ENCODE measurements around the gene MOB3C.
A peak's percentile ranks its signal among the peaks of the same experiment; 100 is the strongest.

MOB3C gene

GRCh38 chr1:46603481-46603857, 13.1 kb downstream of the MOB3C start:
- H3K4me1 Mint-ChIP-seq, result peaks cover 64% of the 10 kb centered on the region
- ATAC-seq, result peak; percentile 11
- no peaks in the 10 kb centered on the region for H3K9me3 Mint-ChIP-seq
- H3K27ac Mint-ChIP-seq, result peak overlapping the region; percentile 79 to 84
- H3K27me3 Mint-ChIP-seq, result no peaks in the 10 kb centered on the region
- no peak for DNase-seq
- H3K4me3 Mint-ChIP-seq, result peak overlapping the region; percentile 88 to 92

GRCh38 chr1:46601257-46602007, 15.2 kb downstream of the MOB3C start:
- H3K4me3 Mint-ChIP-seq, result no peak overlapping the region
- ATAC-seq (no peak), DNase-seq (no peak)
- no peaks in the 10 kb centered on the region for H3K9me3 Mint-ChIP-seq
- peaks cover 60% of the 10 kb centered on the region for H3K4me1 Mint-ChIP-seq
- no peak overlapping the region for H3K27ac Mint-ChIP-seq
- H3K27me3 Mint-ChIP-seq, result no peaks in the 10 kb centered on the region

DNA sequence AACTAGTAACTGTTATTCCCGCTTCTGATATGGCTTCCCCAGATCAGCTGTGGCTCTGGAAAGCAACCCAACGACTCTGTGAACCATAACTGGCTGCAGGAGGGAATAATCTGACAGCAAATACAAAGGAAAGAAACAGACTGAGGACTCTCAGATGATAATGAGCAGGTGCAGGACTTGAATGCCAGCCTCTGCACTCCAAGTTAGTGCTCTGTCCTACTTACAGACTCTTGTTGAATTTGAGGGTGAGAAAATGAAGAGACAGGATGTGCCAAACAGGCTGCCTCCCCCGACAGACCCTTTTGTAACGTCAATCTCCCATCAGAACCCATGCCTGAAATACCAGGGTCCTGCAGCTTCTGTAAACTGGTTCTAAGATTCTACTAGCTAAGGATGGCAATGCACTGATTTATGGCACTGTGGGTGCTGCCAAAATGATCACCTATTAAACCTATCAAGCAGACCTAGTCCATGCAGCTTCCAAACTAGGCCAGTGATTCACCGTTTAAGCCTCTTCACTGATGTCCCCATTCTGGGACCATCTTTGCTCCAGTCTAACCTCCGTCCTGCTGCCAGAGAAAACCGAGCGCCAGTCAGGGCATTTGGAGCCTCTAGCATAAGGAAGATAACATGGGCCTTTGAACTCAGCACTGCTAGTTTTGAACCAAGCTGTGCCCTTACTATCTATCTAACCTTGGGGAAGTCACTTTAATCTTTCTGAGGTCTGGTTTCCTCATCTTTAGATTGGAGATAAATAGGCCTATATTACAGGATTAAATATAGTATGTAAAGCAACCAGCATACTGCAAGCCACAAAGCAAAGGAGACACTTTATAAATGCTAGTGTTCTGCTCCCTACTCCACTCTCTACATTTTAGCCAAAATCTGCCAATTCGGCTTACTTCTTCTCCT, 17.3 kb downstream of the MOB3C start:
- Mint-ChIP-seq H3K4me3 (no peak overlapping the region), H3K4me1 (peaks cover 56% of the 10 kb centered on the region), H3K27ac (no peak overlapping the region), H3K9me3 (no peaks in the 10 kb centered on the region), H3K27me3 (no peaks in the 10 kb centered on the region)
- DNase-seq, result no peak
- ATAC-seq, result no peak

- DNase-seq (no peak), ATAC-seq (no peak)
- no peaks in the 10 kb centered on the region for H3K9me3 Mint-ChIP-seq
- no peaks in the 10 kb centered on the region for H3K27me3 Mint-ChIP-seq
- H3K4me3 Mint-ChIP-seq, result no peak overlapping the region
- H3K4me1 Mint-ChIP-seq, result peaks cover 39% of the 10 kb centered on the region
- no peak overlapping the region for H3K27ac Mint-ChIP-seq
These were observed 19.8 kb downstream of the MOB3C start for GRCh38 chr1:46596846-46597245.

GRCh38 chr1:46596036-46596435, 20.6 kb downstream of the MOB3C start:
- H3K9me3 Mint-ChIP-seq, result no peaks in the 10 kb centered on the region
- no peak overlapping the region for H3K27ac Mint-ChIP-seq
- peaks cover 41% of the 10 kb centered on the region for H3K4me1 Mint-ChIP-seq
- DNase-seq (no peak), ATAC-seq (no peak)
- H3K27me3 Mint-ChIP-seq, result no peaks in the 10 kb centered on the region
- no peak overlapping the region for H3K4me3 Mint-ChIP-seq

DNA sequence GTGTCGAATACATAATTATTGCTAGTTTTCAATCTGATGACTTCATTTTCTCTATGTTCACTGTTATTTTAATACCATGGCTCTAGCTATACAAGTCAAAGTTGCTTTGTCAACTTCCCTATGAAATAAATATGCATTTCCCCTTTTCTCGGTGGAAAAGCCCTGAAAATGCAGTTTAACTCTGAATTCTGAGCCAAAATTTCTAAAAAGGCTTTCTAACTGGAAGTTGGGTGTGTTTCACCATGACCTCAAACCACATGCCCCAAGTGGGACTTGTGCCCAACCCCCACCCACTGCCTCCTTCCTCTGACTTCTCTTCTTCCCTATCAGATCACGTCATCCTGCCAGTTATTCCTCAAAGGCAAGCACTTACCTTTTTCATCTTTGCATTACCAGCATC, 21.5 kb downstream of the MOB3C start:
- no peak overlapping the region for H3K27ac Mint-ChIP-seq
- peak overlapping the region in 1 of 2 donors; percentile 3 for H3K4me3 Mint-ChIP-seq
- H3K4me1 Mint-ChIP-seq, result peaks cover 37% of the 10 kb centered on the region
- ATAC-seq, result no peak
- no peaks in the 10 kb centered on the region for H3K9me3 Mint-ChIP-seq
- DNase-seq, result no peak
- H3K27me3 Mint-ChIP-seq, result no peaks in the 10 kb centered on the region

GRCh38 chr1:46594063-46594462, 22.5 kb downstream of the MOB3C start:
- Mint-ChIP-seq H3K27me3 (no peaks in the 10 kb centered on the region), H3K4me3 (no peak overlapping the region), H3K27ac (no peak overlapping the region), H3K4me1 (peaks cover 26% of the 10 kb centered on the region), H3K9me3 (no peaks in the 10 kb centered on the region)
- ATAC-seq (no peak), DNase-seq (no peak)

GRCh38 chr1:46592823-46593222, 23.8 kb downstream of the MOB3C start:
- H3K4me3 Mint-ChIP-seq, result no peak overlapping the region
- no peaks in the 10 kb centered on the region for H3K9me3 Mint-ChIP-seq
- no peak for ATAC-seq
- no peaks in the 10 kb centered on the region for H3K27me3 Mint-ChIP-seq
- peak overlapping the region in 1 of 2 donors; percentile 2 for H3K27ac Mint-ChIP-seq
- peaks cover 24% of the 10 kb centered on the region for H3K4me1 Mint-ChIP-seq
- no peak for DNase-seq

- DNase-seq (no peak), ATAC-seq (no peak)
- no peaks in the 10 kb centered on the region for H3K27me3 Mint-ChIP-seq
- H3K4me3 Mint-ChIP-seq, result no peak overlapping the region
- no peak overlapping the region for H3K27ac Mint-ChIP-seq
- no peaks in the 10 kb centered on the region for H3K9me3 Mint-ChIP-seq
- H3K4me1 Mint-ChIP-seq, result peaks cover 11% of the 10 kb centered on the region
These were observed 27.1 kb downstream of the MOB3C start for GRCh38 chr1:46589529-46589928.

GRCh38 chr1:46587069-46587468, 29.5 kb downstream of the MOB3C start:
- no peak overlapping the region for H3K4me3 Mint-ChIP-seq

DNA sequence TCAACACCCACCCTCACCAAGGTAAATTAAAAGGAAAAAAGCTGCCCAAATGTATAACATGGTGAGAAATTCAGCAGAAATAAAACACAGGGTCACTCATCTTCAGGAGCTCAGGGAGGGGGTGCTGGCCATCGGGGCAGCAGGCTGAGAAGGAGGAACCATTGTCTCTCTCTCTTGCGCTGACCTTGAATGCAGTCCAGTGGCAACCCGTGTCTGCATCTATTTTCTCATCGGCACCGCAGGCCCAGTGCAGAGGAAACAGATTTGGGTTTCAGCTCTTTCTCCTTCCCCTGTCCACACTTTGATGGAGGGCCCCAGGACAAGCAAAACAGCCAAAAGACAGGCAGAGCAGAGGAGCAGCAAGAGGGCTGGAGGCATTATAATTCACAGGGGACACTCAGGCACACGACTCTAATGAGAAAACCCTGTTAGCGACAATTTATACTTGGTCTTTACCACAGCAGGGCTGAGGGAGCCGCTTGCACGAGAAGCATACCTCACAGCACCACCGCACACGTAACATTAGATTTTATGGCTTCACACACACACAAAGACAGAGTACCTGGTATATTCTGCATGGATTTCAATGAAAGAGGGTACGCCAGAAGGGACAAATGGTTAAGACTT, 31.2 kb downstream of the MOB3C start:
- peaks cover 0 to 4% of the 10 kb centered on the region in 2 donors for H3K9me3 Mint-ChIP-seq
- peaks cover 34% of the 10 kb centered on the region for H3K4me1 Mint-ChIP-seq
- no peak overlapping the region for H3K27ac Mint-ChIP-seq
- no peak overlapping the region for H3K4me3 Mint-ChIP-seq
- DNase-seq (no peak), ATAC-seq (no peak)
- no peaks in the 10 kb centered on the region for H3K27me3 Mint-ChIP-seq

More at GRCh38 chr1:46587069-46587468, 29.5 kb downstream of the MOB3C start:
- peaks cover 28% of the 10 kb centered on the region for H3K4me1 Mint-ChIP-seq
- DNase-seq (no peak), ATAC-seq (no peak)
- no peaks in the 10 kb centered on the region for H3K27me3 Mint-ChIP-seq
- no peaks in the 10 kb centered on the region for H3K9me3 Mint-ChIP-seq
- H3K27ac Mint-ChIP-seq, result no peak overlapping the region

DNA sequence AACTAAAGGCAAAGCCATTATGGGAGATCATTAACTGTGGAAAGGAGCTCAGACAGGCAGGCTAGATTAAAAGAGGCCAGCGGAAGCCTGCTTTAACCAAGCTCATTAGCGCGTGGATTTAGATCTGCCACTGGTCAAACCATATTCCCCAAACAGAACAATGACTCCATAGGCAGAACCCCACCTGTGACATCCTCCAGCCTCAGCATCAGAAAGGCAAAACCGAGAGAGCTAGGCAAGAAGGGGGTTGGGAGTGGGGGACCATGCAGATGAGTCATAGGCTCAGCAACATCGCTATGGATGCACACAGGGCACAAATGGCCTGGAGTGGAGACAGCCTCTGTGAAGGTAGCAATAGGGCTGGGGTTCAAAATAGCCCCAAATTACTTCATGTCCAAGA, 33.1 kb downstream of the MOB3C start:
- no peaks in the 10 kb centered on the region for H3K27me3 Mint-ChIP-seq
- H3K27ac Mint-ChIP-seq, result peak overlapping the region in 1 of 2 donors; percentile 66
- no peak overlapping the region for H3K4me3 Mint-ChIP-seq
- H3K9me3 Mint-ChIP-seq, result peaks cover 0 to 4% of the 10 kb centered on the region in 2 donors
- DNase-seq, result no peak
- peaks cover 36% of the 10 kb centered on the region for H3K4me1 Mint-ChIP-seq
- ATAC-seq, result no peak

DNA sequence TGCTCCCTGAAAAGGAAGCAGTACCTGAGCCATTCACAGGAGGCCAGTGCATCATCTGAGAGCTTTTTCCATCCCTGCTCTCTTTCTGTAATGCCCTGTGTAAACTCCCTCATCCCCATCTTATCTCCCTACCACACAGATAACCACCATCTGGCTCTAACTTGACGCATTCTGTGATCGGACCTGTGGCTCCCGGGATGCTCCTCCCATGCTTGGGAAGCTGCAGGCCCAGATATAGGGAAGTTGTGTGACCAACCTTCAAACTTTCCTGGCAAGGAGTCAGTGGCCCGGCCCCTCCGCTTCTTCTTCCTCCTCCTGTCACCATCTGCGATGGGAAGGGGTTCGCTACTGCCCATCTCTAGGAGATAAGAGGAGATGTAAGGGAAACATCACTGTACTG, 33.6 kb downstream of the MOB3C start:
- DNase-seq (no peak), ATAC-seq (no peak)
- Mint-ChIP-seq H3K9me3 (peaks cover 0 to 4% of the 10 kb centered on the region in 2 donors), H3K4me3 (no peak overlapping the region), H3K4me1 (peaks cover 36% of the 10 kb centered on the region), H3K27me3 (no peaks in the 10 kb centered on the region), H3K27ac (peak overlapping the region; percentile 15 to 66)

DNA sequence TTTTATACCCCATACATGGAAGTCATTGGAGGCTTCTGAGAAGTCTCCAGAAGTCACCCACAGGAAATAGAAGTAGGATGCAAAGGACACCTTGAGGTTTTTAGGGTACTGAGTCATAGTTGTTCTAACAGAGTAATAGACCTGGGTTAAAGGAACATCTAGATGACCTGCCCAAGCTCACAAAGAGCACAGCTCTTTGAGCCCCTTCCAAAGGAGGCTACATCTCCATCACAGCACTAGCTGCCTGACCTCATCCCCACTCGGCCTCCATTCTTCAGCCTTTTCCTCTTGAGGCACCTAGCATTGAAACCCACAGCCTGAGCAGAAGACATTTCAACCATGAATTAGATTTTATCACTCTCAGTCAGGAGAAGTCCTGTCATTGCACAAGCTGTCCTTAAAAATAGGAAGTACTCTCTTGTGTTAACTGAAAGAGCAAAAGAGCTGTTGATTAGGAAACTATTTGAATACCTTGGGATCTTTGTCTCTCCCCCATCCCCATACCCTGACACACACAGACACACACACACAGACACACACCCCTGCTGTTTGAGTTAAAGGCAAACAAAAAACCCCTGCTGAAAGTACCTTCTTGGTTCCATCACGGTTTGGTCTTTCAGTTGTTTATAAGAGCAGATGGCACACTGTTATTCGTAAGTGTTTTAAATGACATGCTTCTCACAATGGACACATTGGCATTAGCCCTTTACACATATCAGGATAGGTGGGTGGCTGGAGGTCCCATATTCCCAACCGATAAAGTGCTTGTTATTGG, 34.7 kb downstream of the MOB3C start:
- H3K27me3 Mint-ChIP-seq, result no peaks in the 10 kb centered on the region
- H3K4me3 Mint-ChIP-seq, result peak overlapping the region; percentile 68 to 80
- DNase-seq (peak; percentile 34 to 60), ATAC-seq (peak; percentile 98)
- peaks cover 0 to 4% of the 10 kb centered on the region in 2 donors for H3K9me3 Mint-ChIP-seq
- peak overlapping the region; percentile 28 to 98 for H3K27ac Mint-ChIP-seq
- peaks cover 36% of the 10 kb centered on the region for H3K4me1 Mint-ChIP-seq
